HG03135 (cell line): ENCODE data around the gene TBL1X.

ENCODE experiments used
- ATAC-seq: cut with Tn5 transposase; IDR thresholded peaks from one replicate; pipeline ENCODE4 v1.9.1; 2021; ENCODE audit warnings: mild to moderate bottlenecking, moderate library complexity; ENCODE audit not compliant: unreplicated experiment

Gene TBL1X

DNA sequence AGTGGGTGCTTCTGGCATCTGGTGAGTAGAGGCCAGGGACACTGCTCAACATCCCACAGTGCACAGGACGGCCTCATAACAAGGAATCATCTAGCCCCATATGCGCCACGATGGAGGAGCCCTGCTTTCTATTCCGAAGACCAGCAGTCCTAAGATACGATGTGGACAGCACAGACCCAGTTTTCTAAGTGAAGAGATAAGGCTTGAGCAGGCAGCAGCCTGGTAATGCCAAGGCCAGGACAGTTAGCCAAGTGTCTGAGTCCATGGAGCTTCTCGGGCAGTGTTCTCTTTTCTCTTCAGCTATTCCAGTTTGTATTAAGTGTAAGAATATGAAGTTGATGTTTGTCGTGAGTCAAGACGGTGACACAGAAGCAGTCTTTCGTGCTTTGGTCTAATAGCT is 112.7 kb downstream of the TBL1X start:
- no peak for ATAC-seq

DNA sequence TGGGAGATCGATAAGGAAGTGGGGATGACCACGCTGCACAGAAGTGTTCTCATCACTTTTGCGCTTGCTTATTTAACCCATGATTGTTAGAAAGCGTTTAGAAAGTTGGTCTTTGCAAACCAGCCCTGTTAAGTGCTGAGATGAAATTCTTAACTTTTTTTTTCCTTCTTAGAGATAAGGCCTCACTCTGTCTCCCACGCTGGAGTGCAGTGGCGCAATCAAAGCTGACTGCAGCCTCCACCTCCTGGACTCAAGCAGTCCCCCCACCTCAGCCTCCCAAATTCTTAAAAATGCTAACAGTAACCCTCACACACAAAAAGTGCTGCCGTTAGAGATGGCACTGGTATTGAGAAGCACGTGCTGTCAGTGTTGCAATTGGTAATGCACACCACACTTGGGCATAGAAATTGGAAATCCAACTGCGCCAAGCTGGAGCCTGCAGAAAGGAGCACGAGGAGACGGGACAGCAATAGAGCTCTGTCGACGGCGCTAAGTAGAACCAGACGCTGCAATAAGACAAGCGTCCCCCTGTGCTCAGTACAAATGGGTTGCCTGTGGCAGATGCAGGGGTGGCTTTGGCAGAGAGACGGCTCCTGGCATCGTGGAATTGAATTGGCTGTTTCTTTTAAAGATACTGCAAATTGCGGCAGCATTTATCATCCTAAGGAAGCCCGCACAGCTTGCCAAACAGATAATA is 113.4 kb downstream of the TBL1X start:
- no peak for ATAC-seq

DNA sequence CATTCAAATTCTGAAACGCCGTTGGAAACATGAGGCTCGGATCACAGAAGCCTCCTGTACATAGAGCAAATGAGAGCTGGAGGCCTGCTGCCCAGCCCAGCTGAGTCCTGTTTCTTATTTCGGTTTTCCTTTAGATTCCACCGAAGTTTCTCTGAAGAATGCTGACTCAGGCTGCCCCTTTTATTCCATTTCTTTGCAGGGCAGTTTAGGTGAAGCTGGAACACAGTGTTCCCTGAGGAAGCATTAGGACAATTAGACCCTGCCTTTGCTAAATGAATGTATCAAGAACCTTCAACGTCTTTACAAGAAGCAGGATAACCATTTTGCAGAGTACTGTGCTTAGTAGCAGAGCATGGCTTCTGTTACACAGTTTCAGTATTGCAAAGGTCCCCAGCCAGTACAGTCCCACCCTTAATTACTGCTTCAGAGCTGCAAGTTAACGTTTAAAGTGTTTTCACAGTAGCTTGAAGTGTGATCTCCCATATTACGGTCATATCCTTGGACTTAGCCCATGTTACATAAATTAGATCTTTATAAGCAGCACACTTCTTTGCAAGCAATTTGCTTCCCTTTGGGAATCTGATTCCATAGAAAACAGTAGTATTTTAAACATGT is 117.0 kb downstream of the TBL1X start:
- ATAC-seq, result no peak

DNA sequence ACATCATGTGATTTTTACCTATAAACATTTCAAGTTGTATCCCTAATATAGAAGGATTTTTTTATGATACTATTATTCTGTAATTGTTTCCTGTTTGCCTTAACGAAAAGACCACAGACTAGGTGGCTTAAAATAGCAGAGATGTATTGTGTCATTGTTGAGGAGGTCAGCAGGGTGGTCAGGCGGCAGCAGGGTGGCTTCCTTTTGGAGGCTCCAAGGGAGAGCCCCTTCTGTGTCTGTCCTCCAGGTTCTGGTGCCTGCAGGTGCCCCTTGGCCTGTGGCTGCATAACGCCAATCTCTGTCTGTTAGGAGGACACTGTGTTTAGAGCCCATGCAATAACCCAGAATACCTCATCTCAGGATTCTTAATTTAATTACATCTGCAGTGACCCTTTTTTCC is 118.1 kb downstream of the TBL1X start:
- no peak for ATAC-seq

DNA sequence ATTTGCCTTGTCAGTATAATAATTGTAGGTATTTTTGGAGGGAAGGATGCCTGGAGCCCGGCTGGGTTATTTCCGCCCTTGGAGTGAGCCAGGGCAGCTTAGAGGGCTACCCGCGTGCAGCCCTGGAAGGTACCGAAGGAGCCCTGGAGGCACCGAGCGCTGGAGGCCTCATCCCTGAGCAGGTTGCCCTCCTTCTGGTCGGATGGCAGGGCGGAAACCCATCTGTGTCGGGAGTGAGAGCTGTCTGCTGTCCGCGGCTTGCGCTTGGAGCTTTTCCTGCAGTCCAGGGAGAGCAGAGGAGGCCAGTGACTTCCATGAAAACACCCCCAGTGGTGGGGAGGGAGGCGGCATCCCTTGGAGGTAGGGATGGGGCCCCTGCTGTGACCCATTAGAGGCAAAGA is 122.1 kb downstream of the TBL1X start:
- ATAC-seq, result no peak

DNA sequence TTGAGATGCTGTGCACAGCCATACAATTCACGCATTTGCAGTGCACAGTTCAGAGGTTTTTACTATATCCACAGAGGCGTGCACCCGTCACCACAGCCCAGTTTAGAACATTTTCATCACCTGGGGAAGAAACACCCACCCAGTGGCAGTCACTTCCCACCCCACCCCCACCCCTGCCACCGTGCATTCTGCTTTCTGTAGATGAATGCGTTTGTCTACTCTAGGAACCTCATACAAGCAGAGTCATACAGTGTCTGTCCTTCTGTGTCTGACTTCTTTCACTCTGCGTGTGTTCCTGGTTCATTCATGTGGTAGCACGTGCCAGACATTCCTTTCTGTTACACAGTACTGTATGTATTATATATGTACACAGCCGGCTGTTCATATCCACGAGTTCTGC is 122.8 kb downstream of the TBL1X start:
- no peak for ATAC-seq

DNA sequence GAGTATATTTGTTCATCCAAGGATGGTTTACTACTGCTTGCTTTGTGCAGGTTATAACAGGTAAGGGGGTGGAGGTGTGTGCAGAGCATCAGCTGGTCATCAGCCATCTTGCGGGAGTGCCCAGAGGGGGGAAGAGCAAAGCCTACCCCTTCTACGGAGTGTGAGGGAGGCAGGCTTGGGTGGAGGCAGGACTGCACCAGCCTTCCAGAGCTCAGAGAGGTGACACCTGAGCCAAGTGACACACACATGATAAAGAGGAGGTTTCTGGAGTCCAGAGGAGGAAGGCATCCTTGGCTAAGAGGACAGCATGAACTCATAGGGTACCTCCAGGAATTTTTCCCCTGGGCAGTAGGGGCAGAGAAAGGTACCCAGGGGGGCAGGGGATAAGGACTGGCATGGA is 126.6 kb downstream of the TBL1X start:
- ATAC-seq, result no peak

DNA sequence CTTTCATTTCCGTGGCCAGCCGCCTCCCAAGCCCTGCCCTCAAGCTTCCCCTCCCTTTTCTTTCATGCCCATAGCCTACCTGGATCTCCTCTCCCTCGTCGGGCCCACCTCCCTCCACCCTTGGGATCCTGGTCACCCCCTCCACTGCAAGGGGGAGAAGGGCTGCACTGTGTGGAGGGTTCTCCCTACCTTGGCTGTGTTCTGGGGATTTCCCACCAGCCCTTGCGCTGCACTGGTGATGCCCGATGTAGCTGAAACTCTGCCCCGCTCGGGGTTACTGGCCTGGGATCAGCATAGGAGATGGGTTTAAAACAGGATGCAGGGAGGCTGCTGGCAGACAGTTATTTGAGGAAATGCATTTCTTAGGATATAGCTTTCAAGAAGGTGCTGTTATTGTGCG is 128.9 kb downstream of the TBL1X start:
- no peak for ATAC-seq

DNA sequence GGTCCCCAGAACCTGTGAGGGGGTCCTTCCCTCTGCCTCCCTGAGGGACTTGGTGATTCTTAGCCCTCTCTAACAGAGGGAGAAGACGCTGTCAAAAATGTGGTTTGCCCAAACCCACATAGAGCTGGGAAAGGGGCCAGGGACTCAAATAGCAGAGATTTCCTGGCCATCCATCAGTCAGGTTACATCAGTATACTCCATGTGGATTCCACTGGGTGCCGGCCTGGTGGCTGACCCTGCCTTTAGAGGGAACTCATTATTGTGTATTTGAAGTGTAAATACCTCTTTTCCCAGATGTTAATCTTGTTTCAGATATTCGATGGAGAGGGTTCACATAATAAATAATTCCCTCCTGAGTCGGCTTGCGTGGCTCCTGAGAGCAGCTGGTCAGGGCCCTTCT is 130.3 kb downstream of the TBL1X start:
- ATAC-seq, result no peak

DNA sequence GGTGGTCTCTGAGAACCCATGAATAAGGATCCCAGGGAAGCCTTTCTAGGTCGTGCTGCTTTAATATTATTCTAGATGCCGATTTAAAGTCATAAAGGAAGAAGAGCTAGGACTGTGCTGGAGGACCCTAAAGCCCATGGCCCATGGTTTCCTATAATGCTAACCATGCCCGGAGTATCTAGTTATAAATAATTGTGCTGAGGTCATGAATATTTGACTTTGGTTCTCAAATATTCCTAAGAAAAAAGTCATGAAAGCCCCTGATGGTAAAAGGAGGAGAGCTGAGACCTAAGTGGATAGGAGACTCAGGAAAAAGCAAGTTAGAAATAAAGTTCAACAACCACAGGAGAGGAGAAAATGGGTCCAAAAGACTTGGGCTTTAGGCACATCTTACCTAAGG is 132.0 kb downstream of the TBL1X start:
- no peak for ATAC-seq

DNA sequence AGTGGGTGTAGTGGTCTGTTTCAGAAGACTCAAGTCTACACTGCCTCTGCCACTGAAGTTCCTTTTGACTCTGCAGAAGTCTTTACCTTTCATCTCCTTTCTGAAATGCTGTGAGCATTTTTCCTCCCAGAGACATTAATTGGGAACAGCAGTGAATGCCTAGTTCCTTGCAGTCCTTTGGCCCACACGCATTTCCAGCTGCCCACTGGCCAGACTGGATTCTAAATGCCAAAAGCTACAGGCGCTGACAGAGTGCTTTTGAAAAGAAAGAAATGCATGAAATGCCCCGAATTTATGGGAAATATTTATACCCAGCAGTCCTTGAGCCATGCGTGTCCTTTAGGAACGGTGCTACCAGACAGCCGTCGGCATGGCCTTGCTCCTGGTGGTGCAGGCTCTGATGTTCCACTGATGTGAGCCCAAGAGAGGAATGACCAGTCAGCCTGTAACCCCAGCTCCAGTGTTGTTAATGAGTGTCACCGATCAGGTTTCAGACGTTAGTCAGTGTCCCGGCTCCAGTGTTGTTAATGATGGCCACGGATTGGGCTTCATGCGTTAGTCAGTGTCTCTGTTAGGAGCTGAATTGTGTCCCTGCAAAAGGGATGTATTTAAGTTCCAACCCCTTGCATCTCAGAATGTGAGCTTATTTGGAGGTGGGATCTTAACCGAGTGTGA is 132.6 kb downstream of the TBL1X start:
- ATAC-seq, result no peak

DNA sequence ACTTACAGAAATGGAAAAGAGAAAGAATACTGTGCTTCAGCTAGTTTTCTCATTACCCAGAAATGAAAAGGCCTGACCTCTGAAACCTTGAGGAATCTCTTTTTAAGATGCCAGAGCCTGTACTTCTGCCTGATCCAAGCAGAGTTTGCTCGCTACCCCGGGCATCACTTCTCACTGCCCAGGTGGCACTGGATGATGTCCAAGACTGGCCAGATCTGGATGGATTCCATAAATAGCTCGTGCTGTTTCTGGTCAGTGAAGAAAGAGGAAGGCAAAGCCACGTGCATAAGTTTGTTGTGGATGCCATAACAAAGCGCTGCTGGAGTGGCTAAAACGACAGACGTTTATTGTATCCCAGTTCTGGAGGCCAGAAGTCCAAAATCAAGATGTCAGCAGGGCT is 133.5 kb downstream of the TBL1X start:
- no peak for ATAC-seq

DNA sequence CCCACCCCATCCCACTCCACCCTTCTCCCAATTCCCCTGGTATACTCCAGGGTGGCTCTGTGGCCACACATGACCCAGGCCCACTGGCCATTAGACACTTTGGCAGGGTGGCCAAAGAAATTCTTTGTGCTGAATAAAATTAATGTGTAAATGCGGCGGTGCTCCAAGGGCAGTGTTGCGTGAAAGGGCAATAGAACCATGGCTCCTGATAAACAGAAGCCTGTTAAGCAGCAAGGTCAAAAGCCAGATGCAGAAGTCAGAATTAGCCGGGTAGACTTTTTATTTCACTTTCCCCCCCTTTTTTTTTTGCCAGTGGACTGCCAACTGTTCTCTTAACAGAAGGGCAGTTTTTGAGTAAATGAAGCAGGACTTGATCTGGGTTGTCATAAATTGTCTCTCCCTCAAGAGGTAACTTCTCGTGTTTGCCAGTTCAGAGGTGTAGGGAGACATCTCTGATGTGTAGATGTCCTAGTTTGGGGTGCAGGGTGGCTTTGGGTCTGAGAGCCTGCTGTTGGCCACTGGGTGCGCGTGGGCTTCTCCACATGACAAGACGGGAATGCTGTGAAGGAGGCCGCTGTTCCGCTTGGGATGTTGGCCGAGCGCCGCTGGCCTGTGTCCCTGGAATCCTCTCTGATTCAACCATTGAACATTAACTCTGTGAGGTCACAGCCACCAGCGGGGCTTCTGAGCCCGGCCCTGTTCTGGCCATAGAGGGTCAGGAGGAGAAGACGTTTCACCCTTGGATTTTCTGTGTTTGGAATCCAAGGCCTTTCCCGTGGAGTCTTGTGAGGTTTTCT is 139.5 kb downstream of the TBL1X start:
- no peak for ATAC-seq

DNA sequence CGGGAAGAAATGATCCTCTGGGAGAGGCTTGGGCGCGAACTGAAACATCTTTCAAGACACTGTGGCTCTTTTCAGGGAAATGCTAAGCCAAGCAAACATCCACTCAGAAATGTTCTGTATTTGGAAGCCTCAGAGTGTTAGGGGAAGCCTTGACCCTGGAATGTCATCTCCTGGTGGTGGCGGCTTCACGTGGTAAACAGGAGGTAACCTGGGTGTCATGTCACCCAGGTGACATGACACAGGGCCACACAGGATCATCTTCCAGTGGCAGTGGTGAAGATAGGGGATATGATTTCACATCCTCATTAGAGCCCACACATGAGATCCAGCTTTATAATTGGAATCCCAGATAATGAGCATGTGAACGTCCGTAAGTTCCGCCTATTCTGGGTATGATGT is 140.0 kb downstream of the TBL1X start:
- ATAC-seq, result no peak

DNA sequence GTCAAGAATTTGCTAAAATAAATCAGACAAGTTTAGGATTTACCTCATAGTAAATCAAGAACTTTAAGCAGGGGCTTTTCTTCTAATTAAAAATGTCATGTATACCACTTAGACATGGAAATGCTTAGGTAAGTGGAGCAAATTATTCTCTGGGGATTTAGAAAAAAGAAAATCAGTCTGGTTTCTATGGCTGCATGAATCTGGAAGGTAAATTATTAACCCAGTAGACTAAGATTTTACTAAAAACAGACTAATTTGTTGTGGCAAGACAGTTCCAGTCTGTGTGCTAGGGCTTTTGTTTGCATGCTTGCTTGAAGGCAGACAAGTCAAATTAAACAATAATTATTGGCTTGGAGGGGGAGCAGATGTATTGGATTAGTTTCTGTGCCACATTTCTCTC is 140.6 kb downstream of the TBL1X start:
- ATAC-seq, result no peak

DNA sequence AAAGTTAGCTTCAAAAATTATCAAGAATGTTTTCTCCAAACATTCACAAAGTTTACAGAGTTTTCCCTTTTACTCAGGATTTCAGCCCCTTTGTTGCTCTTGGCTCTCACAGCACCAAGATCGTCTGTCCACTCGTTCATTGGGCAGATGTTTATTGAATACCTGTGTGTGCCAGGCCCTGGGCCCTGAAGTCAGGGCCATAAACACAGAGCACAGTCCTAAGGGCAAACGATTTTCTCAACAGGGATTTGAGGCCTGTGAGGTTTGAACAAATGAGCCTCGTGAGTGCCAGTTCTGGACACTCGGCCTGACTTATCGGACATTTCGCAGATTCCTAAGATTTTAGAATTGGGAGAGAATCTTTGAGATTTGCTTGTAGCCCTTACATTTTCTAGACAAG is 142.1 kb downstream of the TBL1X start:
- no peak for ATAC-seq

DNA sequence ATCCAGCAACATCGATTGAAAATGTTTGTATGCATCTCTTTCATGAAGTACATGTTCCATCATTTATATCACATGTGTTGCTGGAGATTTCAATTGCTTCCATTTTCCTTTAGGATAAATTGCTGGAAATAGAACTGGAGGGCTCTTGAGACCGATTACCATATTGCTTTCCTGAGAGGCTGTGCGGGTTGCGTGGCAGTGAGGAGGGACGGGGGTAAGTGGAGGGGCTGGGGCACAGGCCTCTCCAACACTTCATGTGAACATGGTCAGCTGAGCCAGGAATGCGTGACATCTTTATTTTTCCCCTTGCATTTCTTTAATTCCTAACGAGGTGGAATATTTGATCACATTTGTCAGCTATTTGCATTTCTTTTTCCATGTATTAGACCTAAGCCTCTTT is 144.6 kb downstream of the TBL1X start:
- ATAC-seq, result no peak

DNA sequence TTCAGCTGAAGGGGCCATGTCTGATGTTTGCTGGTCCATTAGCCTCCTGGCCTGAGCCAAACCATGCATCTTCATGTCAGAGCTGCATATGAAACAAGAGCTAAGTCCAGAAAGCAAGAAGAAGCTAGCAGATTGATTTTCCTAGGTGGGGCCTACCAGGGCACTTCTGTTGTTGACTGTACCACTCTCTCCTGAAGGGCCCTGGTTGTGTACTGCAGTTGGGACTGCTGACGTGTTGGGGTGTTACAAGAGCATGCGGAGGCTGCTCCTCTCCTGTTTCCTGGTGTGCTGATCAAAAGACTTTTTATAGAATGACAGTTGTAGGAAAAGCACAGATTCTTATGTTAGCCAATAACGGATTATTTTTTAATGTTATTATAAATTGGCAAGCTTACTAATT is 145.1 kb downstream of the TBL1X start:
- ATAC-seq, result no peak

DNA sequence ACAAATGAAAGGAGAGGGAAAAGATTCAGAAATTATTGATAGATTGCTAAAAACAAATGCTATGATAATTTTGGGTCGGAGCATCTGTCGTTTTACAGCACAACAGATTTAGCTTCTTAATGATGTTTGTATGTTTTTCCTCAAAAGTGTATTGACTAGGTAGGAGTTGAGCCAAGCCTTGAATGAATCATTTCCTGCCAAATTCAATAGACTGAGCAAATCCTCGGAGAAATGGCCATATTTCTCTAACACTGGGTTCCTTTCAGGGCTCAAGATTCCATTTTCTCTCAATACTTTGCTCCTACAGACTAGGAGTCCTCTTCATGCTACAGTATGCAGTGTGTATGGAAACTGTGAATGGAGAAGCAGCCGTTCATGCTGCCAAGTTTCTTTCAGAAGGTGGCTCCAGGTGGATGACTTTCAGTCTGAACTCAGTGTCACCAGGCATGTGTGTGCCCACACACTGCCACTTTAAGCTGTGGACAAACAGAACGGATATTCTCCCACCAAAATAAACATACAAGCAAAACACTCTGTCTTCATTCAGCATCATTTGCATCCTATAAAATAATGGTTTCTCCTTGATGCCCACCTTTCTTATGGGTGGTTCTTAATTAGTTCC is 146.0 kb downstream of the TBL1X start:
- ATAC-seq, result no peak

DNA sequence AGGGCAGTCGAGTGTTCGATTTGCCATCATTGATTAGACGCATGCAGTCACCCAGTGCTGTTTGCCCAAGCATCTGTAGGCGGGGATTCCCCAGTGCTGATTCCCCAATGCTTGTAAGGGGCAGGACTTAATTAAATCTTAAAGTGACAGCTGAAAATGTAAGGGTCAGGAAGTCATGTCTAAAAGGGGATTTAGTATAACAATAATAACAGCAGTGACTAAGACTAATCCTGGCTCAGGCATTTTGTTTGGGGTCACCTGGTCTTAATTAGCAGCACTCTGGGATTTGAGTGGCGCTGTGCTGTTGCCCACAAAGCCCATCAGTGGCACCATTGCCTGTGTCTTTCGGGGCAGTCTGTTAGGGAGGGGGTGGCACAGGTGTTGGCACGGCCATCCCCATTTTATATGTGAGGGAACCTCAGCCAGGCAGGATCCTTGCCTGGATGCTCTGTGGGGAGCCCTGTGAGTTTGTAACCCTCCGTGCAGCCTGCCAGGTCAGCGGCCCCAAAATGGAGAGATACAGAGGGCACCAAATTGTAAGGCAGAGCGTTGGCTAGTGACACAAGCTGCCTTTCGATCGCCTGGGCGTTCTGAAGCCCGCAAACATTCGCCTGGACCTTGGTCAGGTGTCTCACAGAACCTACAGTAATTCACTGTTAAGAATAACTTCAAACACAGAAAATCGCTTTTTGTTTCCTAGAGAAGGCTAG is 146.7 kb downstream of the TBL1X start:
- no peak for ATAC-seq

DNA sequence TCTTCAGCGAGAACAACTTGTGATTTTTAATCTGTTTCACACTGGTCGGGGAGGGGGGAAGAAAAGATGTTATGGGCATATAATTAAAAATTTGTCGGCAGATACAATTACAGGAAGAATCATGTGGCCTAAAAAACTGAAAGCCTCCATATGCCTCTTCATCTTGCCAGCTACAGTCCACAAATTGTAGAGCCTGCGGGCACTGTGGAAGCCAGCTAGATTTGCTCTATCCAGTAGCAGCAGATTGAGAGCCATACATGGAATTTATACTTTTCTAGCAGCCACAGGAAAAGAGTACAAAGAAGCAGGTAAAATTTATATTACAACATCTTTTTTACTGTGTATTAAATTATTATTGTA is 147.3 kb downstream of the TBL1X start:
- ATAC-seq, result no peak
